Spleen (tissue), 11 donors: ENCODE data around the gene GPR137. TPM values are rescaled to one million over a fixed set of nuclear protein-coding genes. Genes with fewer than 3 reads are reported as not detected.

Source experiments
- DNase-seq: peaks from one replicate; pipeline ENCODE4 v3.0.0-alpha.2; 2020
- H3K27ac ChIP-seq, 8 donors: fragments of 200-600 bp; sonication (generic) in 7 of 8; 1 replicate in 4 of 8; 2 replicates in 4 of 8; pipeline versions ENCODE4 v1.5.0 to v1.8.0; 2016 to 2021; ENCODE audit warnings: inconsistent platforms in 4 of 8, mild to moderate bottlenecking in 4 of 8, moderate library complexity in 1 of 8
- H3K27me3 ChIP-seq, 7 donors: fragments of 200-600 bp; sonication (generic) in 6 of 7; replicated peaks in 1 of 7; 1 replicate in 4 of 7; 2 replicates in 3 of 7; pipeline versions ENCODE4 v1.5.0 to v1.8.0; 2016 to 2021; ENCODE audit warnings: inconsistent platforms in 3 of 7, mild to moderate bottlenecking in 1 of 7
- H3K36me3 ChIP-seq, 6 donors: fragments of 200-600 bp; sonication (generic) in 5 of 6; 1 replicate in 4 of 6; 2 replicates in 2 of 6; pipeline versions ENCODE4 v1.5.0 to v1.8.0; 2016 to 2021; ENCODE audit warnings: inconsistent platforms in 2 of 6
- H3K4me1 ChIP-seq, 6 donors: fragments of 200-600 bp; sonication (generic) in 5 of 6; 1 replicate in 3 of 6; 2 replicates in 3 of 6; pipeline versions ENCODE4 v1.5.0 to v1.8.0; 2016 to 2021; ENCODE audit warnings: inconsistent platforms in 3 of 6
- H3K4me3 ChIP-seq, 8 donors: fragments of 200-600 bp; sonication (generic) in 7 of 8; 1 replicate in 4 of 8; 2 replicates in 4 of 8; pipeline versions ENCODE4 v1.5.0 to v1.8.0; 2016 to 2021; ENCODE audit warnings: inconsistent platforms in 4 of 8, mild to moderate bottlenecking in 4 of 8, moderate library complexity in 2 of 8
- H3K9me3 ChIP-seq, 8 donors: fragments of 200-600 bp; sonication (generic) in 7 of 8; 1 replicate in 4 of 8; 2 replicates in 4 of 8; pipeline versions ENCODE4 v1.5.0 to v1.8.0; 2016 to 2021; ENCODE audit warnings: inconsistent platforms in 4 of 8
- POLR2A ChIP-seq, 3 donors: fragments of 450-650 bp; IDR thresholded peaks; one replicate each; pipeline ENCODE4 v1.5.1; 2017; ENCODE audit warnings: antibody characterized with exemption in 3 of 3, mild to moderate bottlenecking in 1 of 3
- POLR2AphosphoS5 ChIP-seq, 3 donors: sonication (generic); formaldehyde crosslinking; IDR thresholded peaks; one replicate each; pipeline ENCODE4 v1.5.1; 2017; ENCODE audit warnings: antibody characterized with exemption in 3 of 3
- WGBS, 5 donors: extraction: QIAGEN DNeasy Blood & Tissue Kit in 3 of 5; methylation state at CpG; one replicate each; pipeline versions ENCODE4 v1.1.5 to v1.1.7; 2013 to 2018; 5-methylcytosine and 5-hydroxymethylcytosine counted together
- intact Hi-C: fragments of 100-400 bp; cut with DNase I; formaldehyde crosslinking; loops from one replicate; pipeline ENCODE4 v1.15.0; 2023; ENCODE audit warnings: low total_unique reads
- polyA plus RNA-seq, 3 donors: library from polyadenylated mRNA; stranded (reverse); fragments of 200-250 nt; gene quantifications; one replicate each; pipeline ENCODE4 v1.2.1, GENCODE V29; 2013
- total RNA-seq, 7 donors: library from RNA; depleted of rRNA in 3 of 7; stranded (reverse); fragments of >200 nt in 3 of 7; fragmentation: NEBNext Ultra II Directional in 4 of 7; extraction: Animal tissue kit (Norgen Biotek cat#: 25700) in 4 of 7; gene quantifications; one replicate each; pipeline versions ENCODE4 v1.1.0 to v1.2.1, GENCODE V29; 2016 to 2021
- TF ChIP-seq, protein P1 (sequence below), 11 experiments: fragments of 200-600 bp in 7 of 11; fragments of 450-650 bp in 4 of 11; sonication (generic) in 4 of 11; IDR thresholded peaks in 8 of 11; conservative IDR thresholded peaks in 3 of 11; 1 replicate in 7 of 11; 2 replicates in 4 of 11; pipeline versions ENCODE4 v1.4.0 to v1.8.0; 2016 to 2021; ENCODE audit warnings: antibody characterized with exemption in 11 of 11, inconsistent platforms in 4 of 11, mild to moderate bottlenecking in 1 of 11
- donor health status: healthy with polysubstance abuse.
- donor health status: DM: no; HTN: no; CAD: no; lungs with moderate emphysema.
- donor health status: DM: no; HTN: no; CAD: no.
- donor health status: Bipolar disorder and iron deficiency.
- donor health status: healthy.
- donor health status: DM: no; HTN: no; CAD: no.
- donor health status: DM: yes; HTN: yes; CAD: no.

GPR137 gene
- total and polyA plus RNA-seq, 10 donors: 13.7 to 37.2 (median 28.1) TPM

DNA sequence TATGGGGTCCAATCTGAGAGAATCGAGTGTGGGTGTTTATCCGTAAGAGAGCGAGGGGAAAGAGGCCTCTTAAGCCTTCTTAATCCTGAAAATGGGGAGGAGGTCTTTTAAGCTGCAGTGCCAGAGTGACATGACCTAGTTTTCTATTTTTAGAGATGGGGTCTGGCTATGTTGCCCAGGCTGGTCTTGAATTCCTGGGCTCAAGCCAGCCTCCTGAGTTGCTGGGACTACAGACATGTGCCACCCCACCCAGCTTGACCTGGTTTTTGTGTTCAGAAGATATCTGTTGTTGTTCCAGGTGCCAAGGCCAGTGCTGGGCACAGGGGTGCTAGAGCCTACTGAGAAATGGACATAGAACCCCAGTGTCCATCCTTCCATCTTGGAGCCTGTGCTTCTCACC is 2.6 kb upstream of the GPR137 start:
- 84 to 96% (median 96%) methylated on average over 3 of the region's 3 CpGs for WGBS, 5 donors
- H3K4me3 ChIP-seq: peak overlapping the region in 2 of 8 donors; percentile 82 to 89
- H3K27me3 ChIP-seq: no peaks in the 10 kb centered on the region
- peaks cover 15 to 54% (median 34%) of the 10 kb centered on the region in 6 donors for H3K4me1 ChIP-seq
- DNase-seq: no peak
- intact Hi-C loops: no loop called here
- peaks cover 0 to 47% (median 7%) of the 10 kb centered on the region in 6 donors for H3K36me3 ChIP-seq
- no peak for TF ChIP-seq POLR2A (IDR thresholded peaks at IDR 0.05)
- TF ChIP-seq, protein P1, sequence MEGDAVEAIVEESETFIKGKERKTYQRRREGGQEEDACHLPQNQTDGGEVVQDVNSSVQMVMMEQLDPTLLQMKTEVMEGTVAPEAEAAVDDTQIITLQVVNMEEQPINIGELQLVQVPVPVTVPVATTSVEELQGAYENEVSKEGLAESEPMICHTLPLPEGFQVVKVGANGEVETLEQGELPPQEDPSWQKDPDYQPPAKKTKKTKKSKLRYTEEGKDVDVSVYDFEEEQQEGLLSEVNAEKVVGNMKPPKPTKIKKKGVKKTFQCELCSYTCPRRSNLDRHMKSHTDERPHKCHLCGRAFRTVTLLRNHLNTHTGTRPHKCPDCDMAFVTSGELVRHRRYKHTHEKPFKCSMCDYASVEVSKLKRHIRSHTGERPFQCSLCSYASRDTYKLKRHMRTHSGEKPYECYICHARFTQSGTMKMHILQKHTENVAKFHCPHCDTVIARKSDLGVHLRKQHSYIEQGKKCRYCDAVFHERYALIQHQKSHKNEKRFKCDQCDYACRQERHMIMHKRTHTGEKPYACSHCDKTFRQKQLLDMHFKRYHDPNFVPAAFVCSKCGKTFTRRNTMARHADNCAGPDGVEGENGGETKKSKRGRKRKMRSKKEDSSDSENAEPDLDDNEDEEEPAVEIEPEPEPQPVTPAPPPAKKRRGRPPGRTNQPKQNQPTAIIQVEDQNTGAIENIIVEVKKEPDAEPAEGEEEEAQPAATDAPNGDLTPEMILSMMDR (IDR thresholded peaks at IDR 0.05 in 8 of 11, conservative IDR thresholded peaks at IDR 0.05 in 3 of 11): no peak
- TF ChIP-seq POLR2AphosphoS5 (IDR thresholded peaks at IDR 0.05): no peak
- peak overlapping the region in 1 of 8 donors; percentile 100 for H3K27ac ChIP-seq
- H3K9me3 ChIP-seq: no peaks in the 10 kb centered on the region

DNA sequence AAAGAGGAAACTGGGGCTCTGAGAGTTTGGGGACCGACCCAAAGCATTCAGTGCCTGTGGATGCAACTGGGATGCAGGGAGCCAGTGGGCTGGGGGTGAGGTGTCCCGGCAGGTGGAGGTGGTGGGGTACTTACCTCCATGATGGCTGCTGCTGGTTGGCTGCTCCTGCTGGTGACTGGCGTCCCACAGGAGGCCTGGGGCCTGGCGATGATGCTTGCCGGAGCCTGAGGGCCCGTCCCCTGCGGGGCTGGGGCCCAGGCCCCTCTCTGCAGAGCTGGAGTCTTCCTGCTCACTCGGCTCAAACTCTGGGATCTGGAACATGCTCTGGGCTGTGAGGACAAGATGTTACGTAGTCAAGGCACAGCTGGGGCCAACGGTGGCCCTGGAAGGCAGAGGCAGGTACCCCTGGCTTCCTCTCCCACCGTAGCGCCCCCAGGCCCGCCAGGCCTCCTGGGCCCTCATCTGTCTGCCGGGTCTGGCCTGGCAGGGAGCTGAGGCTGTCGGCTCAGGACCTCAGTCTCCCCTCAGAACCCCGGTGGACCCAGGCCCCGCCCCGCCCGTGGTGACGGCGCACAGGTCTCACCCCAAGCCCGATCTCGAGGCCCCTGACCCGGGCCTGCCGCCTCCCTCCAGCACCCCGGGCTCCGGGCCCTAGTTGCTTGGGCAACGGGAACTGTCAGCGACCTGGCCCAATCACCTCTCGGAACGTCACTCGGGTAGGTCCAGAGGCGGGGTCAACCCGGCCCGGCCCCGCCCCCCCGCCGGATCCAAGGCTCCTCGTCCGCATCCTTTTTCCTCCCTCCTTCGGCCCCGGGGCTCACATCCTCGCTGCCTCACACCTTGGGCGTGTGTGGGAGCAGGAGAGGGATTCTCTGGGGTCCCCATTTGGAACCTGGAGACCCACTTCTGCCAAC is 1.3 kb upstream of the GPR137 start, which contains the start of gene BAD:
BAD (minus strand) TSS at position 618 of the 914 bp plus-strand sequence; CDS start at position 321, 297 bp downstream.
- DNase-seq: peak; percentile 98
- intact Hi-C loops: no loop called here
- peak within 1 kb of the TSS; percentile 69 to 96 (median 86) for H3K4me3 ChIP-seq
- H3K27me3 ChIP-seq: no peaks in the 10 kb centered on the region
- H3K4me1 ChIP-seq: peaks cover 15 to 51% (median 34%) of the 10 kb centered on the region in 6 donors
- peak within 1 kb of the TSS; percentile 90 to 100 (median 96) for H3K27ac ChIP-seq
- WGBS, 5 donors: 3 to 18% (median 5%) methylated on average over 8 to 44 of the region's 44 CpGs
- TF ChIP-seq, protein P1 (IDR thresholded peaks at IDR 0.05 in 8 of 11, conservative IDR thresholded peaks at IDR 0.05 in 3 of 11): peak in 1 of 11 experiments; percentile 16
- TF ChIP-seq POLR2AphosphoS5 (IDR thresholded peaks at IDR 0.05) (peak; percentile 73 to 83 (median 78)), POLR2A (IDR thresholded peaks at IDR 0.05) (no peak)
- no peaks in the 10 kb centered on the region for H3K9me3 ChIP-seq
- peaks cover 0 to 43% (median 0%) of the 10 kb centered on the region in 6 donors for H3K36me3 ChIP-seq

DNA sequence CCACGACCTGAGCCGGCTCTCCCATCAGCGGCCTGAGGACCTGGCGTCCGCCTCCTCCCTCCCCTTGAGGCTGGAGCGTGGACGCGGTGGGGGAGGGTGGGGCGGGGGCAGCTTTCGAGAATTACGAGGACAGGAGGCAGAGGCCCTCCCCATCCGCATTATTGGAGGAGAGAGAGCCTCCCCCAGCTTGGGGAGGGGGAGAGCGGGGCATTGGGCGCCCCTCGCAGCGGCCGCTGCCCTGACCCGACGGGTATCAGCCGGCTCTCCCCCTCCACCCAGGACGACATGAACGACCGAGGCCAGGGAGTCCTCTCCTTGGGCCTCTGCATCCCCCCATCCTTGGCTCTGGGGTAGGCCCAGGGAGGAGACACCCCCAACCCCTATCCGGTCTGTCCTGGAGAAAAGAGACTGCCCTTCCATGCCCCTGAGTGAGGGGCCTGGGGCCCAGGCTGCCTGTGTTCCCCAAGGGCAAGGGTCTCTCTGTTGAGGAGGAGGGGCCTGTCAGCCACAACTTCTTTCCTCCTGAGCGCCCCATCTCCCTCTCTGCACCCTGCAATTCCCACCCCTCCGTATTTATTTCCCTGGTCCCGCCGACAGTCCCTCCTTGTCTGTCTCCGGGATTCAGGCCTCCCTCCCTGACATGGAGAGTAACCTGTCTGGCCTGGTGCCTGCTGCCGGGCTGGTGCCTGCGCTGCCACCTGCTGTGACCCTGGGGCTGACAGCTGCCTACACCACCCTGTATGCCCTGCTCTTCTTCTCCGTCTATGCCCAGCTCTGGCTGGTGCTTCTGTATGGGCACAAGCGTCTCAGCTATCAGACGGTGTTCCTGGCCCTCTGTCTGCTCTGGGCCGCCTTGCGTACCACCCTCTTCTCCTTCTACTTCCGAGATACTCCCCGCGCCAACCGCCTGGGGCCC is 495 bp downstream of the GPR137 start:
- peak; percentile 80 for DNase-seq
- TF ChIP-seq POLR2A (IDR thresholded peaks at IDR 0.05) (no peak), POLR2AphosphoS5 (IDR thresholded peaks at IDR 0.05) (peak in 1 of 3 donors; percentile 7)
- TF ChIP-seq, protein P1 (IDR thresholded peaks at IDR 0.05 in 8 of 11, conservative IDR thresholded peaks at IDR 0.05 in 3 of 11): no peak
- peaks cover 15 to 58% (median 35%) of the 10 kb centered on the region in 6 donors for H3K4me1 ChIP-seq
- peak overlapping the region; percentile 90 to 100 (median 96) for H3K27ac ChIP-seq
- peaks cover 0 to 14% (median 7%) of the 10 kb centered on the region in 7 donors for H3K27me3 ChIP-seq
- H3K36me3 ChIP-seq: peaks cover 0 to 41% (median 0%) of the 10 kb centered on the region in 6 donors
- peak overlapping the region; percentile 69 to 96 (median 86) for H3K4me3 ChIP-seq
- WGBS, 5 donors: 27 to 54% (median 33%) methylated on average over 21 to 40 of the region's 40 CpGs
- intact Hi-C loops: no loop called here
- no peaks in the 10 kb centered on the region for H3K9me3 ChIP-seq
